ENCODE results near the gene TPX2. TPM values are rescaled to one million over a fixed set of nuclear protein-coding genes. Genes with fewer than 3 reads are reported as not detected.

TPX2 gene
- total and polyA plus RNA-seq, 2 donors (not counting 3 experiments of a cell fraction or from before 2014, with no cell fraction given) = 24.8 to 114 TPM

DNA sequence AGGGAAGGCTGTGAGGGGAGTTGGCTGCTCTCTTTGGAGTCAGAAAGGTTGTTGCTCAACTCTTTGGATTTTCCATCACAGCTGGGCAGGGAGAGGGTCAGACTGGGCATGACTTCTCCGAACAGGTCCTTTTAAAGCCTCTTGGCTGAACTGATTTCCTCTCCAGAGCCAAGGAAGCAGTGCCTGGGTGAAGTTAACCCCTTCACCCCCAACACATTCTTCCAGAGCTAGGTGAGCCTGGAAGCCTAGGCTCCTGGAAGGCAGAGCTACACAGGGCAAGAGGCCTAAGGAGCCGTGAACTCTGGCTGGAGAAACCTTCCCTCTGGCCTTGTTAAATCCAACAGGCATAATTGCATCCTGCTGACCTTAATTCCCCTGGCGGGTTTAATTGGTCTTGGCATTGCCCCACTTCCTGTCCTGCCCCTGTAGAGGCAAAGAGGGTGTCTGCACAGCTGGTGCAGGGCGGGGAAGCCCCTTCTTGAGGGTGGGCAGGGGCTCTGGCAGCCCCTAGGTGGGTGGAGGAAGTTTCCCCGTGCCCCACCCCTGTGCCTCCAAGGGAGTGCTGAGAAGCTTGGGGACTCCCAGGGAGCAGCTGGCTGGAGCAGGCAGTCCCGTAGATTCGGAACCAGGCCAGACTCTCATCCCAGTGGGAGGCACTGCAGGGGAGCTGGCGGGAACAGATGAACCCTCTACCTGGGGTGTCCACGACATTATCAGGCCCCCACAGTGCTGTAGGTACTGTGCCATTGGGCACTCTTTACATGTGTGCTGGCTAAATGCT lies 76.5 kb downstream of the TPX2 start:
- BruUV-seq (replicated peaks) = no TSS peak
- dilution Hi-C loops (cut with MboI; ENCODE audit: extremely low pct_ligation_motif_present, low sequenced_read_pairs) = no loop called here
- Histone ChIP-seq H3K36me3 (ENCODE audit: control insufficient read depth in 2 of 2, extremely low read depth in 1 of 2, insufficient read depth in 2 of 2, low read length in 2 of 2) (no peaks in the 10 kb centered on the region), H3K27me3 (ENCODE audit: control insufficient read depth in 2 of 2, insufficient read depth in 2 of 2, low read length in 2 of 2) (no peaks in the 10 kb centered on the region), H3K9me1 (replicated peaks; ENCODE audit: control insufficient read depth, extremely low read depth, insufficient read depth, low read length) (no peaks in the 10 kb centered on the region), H3K9me3 (replicated peaks; ENCODE audit: control insufficient read depth, insufficient read depth, low read length) (no peaks in the 10 kb centered on the region), H3K4me3 (replicated peaks in 1 of 3; ENCODE audit: insufficient read depth in 1 of 3, low read depth in 1 of 3, low read length in 3 of 3) (no peak overlapping the region), H3K79me2 (ENCODE audit: control insufficient read depth, insufficient read depth, low read length) (no peaks in the 10 kb centered on the region), H3K4me2 (ENCODE audit: insufficient read depth, low read length) (no peak overlapping the region), H4K20me1 (replicated peaks; ENCODE audit: control insufficient read depth, extremely low read depth, insufficient read depth, low read length) (no peaks in the 10 kb centered on the region), H3K27ac (ENCODE audit: insufficient read depth, low read depth, low read length) (no peak overlapping the region), H3K9ac (replicated peaks; ENCODE audit: extremely low read depth, insufficient read depth, low read length) (no peak overlapping the region), H3K4me1 (ENCODE audit: control insufficient read depth, extremely low read depth, insufficient read depth, low read length) (peaks cover 8% of the 10 kb centered on the region), H2AFZ (ENCODE audit: low read depth, low read length) (no peak overlapping the region)
- ChIA-PET CTCF (interaction anchor here (0.9 to 25.3 kb wide), 5 partner anchors 8 to 182 kb away, joined by 3 to 619 read pairs (median 8); partner anchors contain the start of genes FOXS1 and PDRG1), POLR2A (no interaction called here)
- no peak for DNase-seq (ENCODE audit: low read depth, low spot score)
- FAIRE-seq = peak; percentile 21
- TF ChIP-seq FOS (IDR thresholded peaks at IDR 0.05; ENCODE audit: borderline replicate concordance, insufficient read depth, low read length) = no peak
- TF ChIP-seq, protein P1, sequence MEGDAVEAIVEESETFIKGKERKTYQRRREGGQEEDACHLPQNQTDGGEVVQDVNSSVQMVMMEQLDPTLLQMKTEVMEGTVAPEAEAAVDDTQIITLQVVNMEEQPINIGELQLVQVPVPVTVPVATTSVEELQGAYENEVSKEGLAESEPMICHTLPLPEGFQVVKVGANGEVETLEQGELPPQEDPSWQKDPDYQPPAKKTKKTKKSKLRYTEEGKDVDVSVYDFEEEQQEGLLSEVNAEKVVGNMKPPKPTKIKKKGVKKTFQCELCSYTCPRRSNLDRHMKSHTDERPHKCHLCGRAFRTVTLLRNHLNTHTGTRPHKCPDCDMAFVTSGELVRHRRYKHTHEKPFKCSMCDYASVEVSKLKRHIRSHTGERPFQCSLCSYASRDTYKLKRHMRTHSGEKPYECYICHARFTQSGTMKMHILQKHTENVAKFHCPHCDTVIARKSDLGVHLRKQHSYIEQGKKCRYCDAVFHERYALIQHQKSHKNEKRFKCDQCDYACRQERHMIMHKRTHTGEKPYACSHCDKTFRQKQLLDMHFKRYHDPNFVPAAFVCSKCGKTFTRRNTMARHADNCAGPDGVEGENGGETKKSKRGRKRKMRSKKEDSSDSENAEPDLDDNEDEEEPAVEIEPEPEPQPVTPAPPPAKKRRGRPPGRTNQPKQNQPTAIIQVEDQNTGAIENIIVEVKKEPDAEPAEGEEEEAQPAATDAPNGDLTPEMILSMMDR (IDR thresholded peaks at IDR 0.05; ENCODE audit: extremely low read depth in 1 of 2, insufficient read depth in 1 of 2, low read depth in 1 of 2, low read length in 2 of 2) = no peak
- TF ChIP-seq POLR2A (IDR thresholded peaks at IDR 0.05; ENCODE audit: low read depth, low read length) = no peak
- TF ChIP-seq GATA2 (IDR thresholded peaks at IDR 0.05; ENCODE audit: insufficient read depth, insufficient read length, low read depth, low read length) = no peak
- TF ChIP-seq, protein P2, sequence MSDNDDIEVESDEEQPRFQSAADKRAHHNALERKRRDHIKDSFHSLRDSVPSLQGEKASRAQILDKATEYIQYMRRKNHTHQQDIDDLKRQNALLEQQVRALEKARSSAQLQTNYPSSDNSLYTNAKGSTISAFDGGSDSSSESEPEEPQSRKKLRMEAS (IDR thresholded peaks at IDR 0.05; ENCODE audit: insufficient read depth, insufficient read length) = no peak
- TF ChIP-seq POLR2AphosphoS5 (IDR thresholded peaks at IDR 0.05; ENCODE audit: insufficient read depth, low read depth, low read length) = no peak
- no peak for TF ChIP-seq MYC (IDR thresholded peaks at IDR 0.05; ENCODE audit: low read depth, low read length)
- no peak for TF ChIP-seq EZH2 (IDR thresholded peaks at IDR 0.05; ENCODE audit: borderline replicate concordance, low read depth, low read length, severe bottlenecking)
- TF ChIP-seq JUN (IDR thresholded peaks at IDR 0.05; ENCODE audit: borderline replicate concordance, insufficient read depth, insufficient read length, low read depth) = no peak
- intact Hi-C loops (cut with micrococcal nuclease) = no loop called here

Measured in endothelial cell of umbilical vein (primary cell).